Fibroblast of skin of back (primary cell): ENCODE measurements around the gene FAM131C.

ENCODE experiments used
- DNase-seq: peaks from one replicate; pipeline ENCODE4 v3.0.0-alpha.2; 2013

Gene FAM131C

DNA sequence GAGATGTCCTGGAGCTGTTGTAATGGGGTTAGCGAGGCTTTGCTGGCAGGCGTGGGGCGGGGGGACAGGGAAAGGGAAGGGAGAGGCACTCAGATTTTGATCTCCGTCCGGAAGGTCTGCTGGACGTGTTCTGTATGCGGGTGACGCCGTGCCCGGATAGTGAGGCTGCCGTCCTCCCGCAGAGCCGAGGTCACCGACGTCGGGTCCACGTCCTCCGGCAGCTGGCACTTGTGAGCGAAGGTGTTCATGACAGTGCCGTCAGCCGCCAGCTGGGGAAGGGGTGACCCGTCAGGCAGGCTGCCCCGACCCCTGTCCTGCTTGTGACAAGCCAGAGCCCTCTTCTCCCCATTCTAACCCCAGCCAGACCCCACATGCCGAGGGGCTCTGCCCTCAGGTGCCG is 58.0 kb downstream of the FAM131C start:
- DNase-seq: no peak

- no peak for DNase-seq
Measured at GRCh38 chr1:16014509-16015482, 58.7 kb downstream of the FAM131C start.

GRCh38 chr1:16013908-16014258 is 59.6 kb downstream of the FAM131C start:
- DNase-seq: no peak

GRCh38 chr1:16013220-16013907 is 60.1 kb downstream of the FAM131C start:
- peak; percentile 79 for DNase-seq

- DNase-seq: peak; percentile 80
Measured at GRCh38 chr1:16012590-16013219, 60.7 kb downstream of the FAM131C start.

DNA sequence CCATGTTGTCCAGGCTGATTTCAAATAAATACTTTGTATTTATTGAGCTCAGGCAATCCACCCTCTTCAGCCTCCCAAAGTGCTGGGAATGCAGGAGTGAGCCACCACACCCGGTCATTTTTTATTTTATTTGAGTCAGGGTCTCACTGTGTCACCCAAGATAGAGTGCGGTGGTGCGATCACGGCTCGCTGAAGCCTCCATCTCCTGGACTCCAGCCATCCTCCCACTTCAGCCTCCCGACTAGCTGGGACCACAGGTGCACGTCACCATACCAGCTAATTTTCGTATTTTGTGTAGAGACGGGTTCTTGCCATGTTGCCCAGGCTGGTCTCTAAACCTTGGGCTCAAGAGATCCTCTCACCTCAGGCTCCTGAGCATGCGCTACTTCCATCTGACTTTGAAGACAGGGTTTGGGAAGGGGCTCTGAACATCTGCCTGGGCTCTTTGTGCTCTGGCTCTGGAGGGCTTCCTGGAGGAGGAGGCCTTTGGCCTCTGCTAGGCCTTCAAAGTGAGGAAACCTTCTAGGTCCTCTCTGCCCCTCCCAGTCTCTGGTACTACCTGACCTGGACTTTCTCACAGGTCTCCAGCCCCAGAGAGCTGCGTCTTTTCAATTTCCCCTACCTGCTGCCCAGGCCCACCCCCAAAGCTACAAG is 61.4 kb downstream of the FAM131C start:
- DNase-seq: no peak

DNA sequence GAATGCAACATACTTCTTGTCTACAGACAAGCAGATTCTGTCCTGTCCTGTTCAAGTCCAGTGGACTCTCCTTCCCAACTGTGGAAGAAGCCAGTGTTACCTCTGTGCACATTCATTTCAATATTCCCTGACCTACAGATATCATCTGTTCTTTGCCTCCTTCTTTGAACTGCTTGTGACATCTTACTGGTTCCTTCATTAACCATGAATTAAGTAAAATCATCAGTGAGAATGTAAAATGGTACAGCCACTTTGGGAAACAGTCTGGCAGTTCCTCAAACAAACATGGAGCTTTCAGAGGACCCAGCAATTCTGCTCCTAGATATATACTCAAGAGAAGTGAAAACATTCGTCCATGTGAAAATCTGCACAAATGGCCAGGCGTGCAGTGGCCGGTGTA is 62.6 kb downstream of the FAM131C start:
- no peak for DNase-seq

- DNase-seq: no peak
Measured at GRCh38 chr1:16009678-16010077, 63.8 kb downstream of the FAM131C start.

DNA sequence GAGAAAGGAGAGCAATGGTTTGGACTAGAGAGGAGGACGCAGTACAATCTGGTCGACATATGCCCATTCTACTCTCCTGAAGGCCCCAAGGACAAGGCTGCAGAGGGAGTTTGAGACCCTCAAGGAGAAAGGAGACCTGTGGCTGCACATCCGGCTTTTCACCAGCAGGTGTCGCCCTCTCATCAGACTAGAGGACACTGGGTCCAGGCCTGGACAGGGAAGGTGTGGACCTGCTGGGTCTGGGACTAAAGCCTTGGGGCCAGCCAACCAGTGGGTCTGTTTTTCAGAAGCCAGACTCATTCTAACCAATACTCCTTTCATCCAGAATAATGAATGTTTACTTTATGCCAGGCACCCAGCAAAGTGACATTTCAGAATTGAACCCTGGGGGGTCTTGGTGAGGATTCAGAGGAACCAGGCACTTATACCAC is 64.4 kb downstream of the FAM131C start:
- DNase-seq: peak; percentile 72
